DND-41 (cell line): ENCODE data around the gene FOXL2.

Experiments
- CTCF ChIP-seq: IDR thresholded peaks from 2 replicates; pipeline ENCODE4 v1.5.1; 2012; ENCODE audit warnings: borderline replicate concordance, low read length, moderate library complexity, mild to moderate bottlenecking; ENCODE audit not compliant: poor library complexity, severe bottlenecking; ENCODE audit errors: extremely low read depth
- EZH2 ChIP-seq: IDR thresholded peaks from 3 replicates; pipeline ENCODE4 v1.6.1; 2012; ENCODE audit warnings: borderline replicate concordance, low read depth, mild to moderate bottlenecking, moderate library complexity, low read length, inconsistent platforms; ENCODE audit not compliant: severe bottlenecking

GRCh38 chr3:138962854-138963560 is 16.1 kb upstream of the FOXL2 start:
- TF ChIP-seq CTCF = no peak
- no peak for TF ChIP-seq EZH2
